ENCODE measurements around the gene RNU7-1. TPM values are rescaled to one million over a fixed set of nuclear protein-coding genes. Genes with fewer than 3 reads are reported as not detected.

The RNU7-1 gene
- total RNA-seq, 1 donor from 2014 or later: not detected

GRCh38 chr12:6964605-6965025 lies 21.0 kb downstream of the RNU7-1 start:
- DNase-seq (ENCODE audit: low spot score): no peak

- DNase-seq (ENCODE audit: low spot score): peak; percentile 93
Measured at GRCh38 chr12:6965026-6965661, 21.5 kb downstream of the RNU7-1 start.

DNA sequence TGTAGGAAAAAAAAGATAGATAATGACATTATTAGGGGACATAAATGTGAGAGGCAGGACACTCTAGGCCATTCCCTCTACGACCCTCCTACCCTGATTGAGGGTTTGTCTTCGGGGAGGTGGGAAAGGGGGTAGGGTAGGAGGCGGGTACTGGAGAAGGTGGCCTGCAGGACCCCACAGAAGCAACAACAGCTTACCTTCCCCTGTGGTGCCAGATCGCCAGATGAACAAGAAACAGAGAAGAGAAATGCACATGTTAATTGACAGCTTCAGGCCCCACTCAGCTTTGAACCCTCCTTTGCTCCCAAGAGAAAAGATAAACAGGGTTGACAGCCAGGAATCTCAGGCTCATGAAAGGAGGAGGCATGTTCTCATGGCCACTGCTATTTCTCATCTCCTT lies 22.1 kb downstream of the RNU7-1 start:
- no peak for DNase-seq (ENCODE audit: low spot score)

DNA sequence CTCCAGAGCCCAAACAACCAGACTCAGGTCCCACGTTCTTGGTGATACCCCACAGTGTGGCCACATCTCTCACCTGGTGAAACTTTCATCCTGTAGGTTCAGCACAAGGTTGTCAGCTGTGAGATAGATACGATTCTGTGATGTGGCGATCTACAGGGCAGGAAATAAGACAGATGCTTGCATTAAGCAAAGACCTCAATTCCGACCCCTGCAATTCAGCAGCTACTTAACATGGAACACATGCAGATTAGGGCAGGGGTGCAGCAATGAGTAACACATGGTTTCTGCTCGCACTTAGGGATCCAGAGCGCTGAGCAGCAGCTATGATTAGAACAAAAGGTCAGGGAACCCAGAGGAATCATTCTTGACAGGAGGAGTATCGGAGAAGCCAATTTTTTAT lies 22.7 kb downstream of the RNU7-1 start:
- no peak for DNase-seq (ENCODE audit: low spot score)

- no peak for DNase-seq (ENCODE audit: low spot score)
Measured at GRCh38 chr12:6967651-6968100, 24.1 kb downstream of the RNU7-1 start.

DNA sequence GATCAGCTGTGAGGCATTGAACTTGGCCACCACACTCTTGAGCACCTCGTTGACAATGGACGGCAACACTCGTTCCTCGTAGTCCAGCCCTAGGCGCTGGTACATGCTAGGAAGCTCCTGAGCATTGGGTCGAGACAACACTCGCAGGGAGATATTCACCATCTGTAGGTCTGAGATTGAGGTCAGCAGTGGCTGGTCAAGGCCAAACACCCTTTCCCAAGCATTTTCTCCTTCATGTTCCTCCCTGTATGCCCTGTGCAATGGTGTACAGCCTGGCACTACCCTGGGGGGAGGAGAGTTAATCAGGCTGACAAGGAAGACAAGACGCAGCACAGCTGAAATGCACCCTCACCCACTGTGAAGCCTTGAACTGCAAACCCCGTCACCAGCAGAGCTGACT lies 24.8 kb downstream of the RNU7-1 start:
- DNase-seq (ENCODE audit: low spot score): no peak

DNA sequence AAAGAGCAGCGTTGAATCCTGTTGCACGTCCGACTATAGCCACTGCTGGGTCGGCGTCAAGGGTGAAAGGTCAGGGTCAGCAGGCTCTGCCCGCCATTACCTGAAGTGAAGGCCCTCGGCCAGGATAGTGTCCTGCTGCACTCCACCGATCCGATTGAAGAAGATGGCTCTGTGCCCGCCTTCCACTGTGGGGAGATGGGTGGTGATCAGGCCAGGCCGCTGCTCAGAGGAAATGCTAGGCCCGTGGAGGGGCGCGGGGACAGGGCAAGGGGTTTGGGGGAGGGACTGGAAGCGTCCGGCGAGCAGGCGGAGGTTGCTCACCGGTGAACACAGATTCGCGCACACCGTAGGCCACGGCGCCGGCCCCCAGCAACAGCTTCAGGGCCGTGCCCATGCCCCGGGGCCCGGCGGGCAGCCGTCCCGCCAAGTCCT lies 26.5 kb downstream of the RNU7-1 start:
- DNase-seq (ENCODE audit: low spot score): no peak

DNA sequence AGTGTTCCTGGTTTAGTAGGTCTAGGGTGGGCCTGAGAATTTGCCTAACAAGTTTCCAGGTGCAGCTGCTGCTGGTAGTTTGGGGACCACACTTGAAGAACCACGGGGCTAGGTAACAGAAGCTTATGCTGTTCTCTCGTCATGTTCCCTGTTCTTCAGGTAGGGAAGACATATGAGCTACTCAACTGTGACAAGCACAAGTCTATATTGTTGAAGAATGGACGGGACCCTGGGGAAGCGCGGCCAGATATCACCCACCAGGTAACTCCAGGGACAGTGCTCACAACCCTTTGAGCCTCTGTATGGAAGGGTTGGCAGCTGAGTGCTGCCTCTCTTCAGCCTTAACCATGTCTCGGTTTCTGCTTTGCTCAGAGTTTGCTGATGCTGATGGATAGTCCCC lies 30.6 kb downstream of the RNU7-1 start:
- no peak for DNase-seq (ENCODE audit: low spot score)

DNA sequence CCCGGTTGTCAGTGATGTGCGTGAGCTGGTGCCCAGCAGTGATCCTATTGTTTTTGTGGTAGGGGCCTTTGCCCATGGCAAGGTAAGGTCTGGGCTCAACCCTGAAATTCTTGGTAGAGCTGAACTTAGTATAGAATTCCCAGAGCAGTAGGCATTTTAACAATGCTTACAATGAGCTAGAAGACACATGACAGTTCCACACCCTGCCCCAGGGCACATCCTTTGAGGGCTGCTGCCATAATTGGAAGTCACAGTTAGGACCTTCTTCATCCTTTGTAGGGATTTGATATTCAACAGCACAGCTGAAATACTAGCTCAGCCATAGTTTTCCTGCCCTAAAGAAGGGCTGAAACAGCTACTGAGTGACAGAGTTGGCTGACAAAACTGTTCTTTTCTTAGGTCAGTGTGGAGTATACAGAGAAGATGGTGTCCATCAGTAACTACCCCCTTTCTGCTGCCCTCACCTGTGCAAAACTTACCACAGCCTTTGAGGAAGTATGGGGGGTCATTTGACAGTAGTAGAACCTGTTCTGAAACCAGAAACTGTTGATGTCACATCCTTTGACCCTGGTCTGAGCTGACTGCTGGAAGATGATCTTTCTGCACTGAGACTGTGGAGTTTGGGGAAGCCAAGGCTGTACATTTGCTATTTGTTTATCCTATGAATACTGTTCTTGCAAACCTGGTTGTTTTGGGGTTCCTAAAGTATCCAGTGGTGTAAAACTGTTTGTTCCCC lies 31.8 kb downstream of the RNU7-1 start:
- DNase-seq (ENCODE audit: low spot score): no peak

GRCh38 chr12:6977653-6978052 lies 34.0 kb downstream of the RNU7-1 start:
- DNase-seq (ENCODE audit: low spot score): no peak

DNA sequence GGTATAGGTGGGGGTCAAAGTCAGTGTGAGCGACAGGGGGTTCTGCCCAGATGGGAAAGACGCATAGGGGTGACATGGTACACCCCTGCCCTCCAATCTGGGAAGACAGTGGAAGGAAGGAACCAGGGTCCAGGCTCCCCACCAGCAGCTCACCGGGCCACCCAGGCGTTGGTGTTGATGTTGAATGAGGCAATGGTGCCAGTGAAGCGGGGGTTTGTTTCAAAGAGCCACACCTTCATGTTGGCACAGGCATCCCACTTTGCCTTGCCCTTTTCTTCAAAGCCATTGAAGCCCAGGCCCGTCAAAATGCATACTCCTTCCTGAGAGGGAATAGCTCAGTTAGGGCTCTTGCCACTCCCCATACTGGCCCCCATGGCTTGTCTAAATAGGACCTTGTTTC lies 34.6 kb downstream of the RNU7-1 start:
- no peak for DNase-seq (ENCODE audit: low spot score)

DNA sequence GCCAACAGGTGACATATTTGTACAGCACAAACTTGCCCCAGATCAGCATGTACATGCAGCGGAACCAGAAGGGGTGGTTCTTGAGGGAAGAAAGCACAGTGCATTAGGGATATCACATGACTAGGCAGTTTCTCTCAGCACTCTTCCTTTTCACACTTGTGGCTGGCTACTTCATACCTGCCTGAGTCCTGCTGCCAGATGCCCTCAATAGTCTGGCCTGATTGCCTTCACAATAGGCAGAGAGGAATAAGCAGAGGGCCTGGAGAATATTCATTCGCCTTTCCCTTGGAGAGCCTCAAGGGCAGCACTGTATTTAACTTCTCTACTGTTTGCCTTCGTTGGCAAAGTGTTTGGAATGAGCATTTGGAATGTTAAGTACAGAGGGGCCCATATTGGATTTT lies 35.0 kb downstream of the RNU7-1 start:
- no peak for DNase-seq (ENCODE audit: low spot score)

DNA sequence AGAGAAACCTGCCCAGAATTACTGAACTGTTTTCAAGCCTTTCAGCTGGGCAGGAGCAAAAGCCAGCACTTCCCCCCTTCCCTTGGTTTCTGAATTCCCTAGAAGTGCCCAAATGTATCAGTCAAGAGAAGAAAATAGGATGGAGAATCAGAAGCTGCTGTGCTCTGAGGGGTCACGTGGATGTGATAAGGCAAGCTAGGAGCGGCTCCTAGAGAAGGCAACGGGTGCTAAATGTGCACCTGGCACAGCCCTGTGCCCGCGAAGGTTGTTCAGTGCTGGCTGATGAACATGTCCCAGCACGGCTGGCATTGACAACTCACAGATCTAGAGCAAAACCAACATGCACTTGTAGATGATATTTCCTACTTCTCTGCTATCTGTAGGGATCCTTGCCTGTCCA lies 35.4 kb downstream of the RNU7-1 start:
- DNase-seq (ENCODE audit: low spot score): no peak

GRCh38 chr12:6979453-6979852 lies 35.8 kb downstream of the RNU7-1 start:
- DNase-seq (ENCODE audit: low spot score): no peak

DNA sequence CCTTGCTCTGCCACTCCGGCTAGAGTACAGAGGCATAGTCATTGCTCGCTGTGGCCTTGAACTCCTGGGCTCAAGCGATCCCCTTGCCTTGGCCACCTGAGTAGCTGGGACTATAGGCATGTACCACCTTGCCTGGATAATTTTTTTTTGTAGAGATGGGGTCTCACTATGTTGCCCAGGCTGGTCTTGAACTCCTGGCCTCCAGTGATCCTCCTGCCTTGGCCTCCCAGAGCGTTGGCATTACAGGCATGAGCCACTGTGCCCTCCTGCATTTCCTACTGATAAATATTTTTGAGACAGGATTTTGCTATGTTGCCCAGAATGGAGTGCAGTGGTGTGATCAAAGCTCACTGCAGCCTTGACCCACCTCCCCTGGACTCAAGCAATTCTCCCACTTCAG lies 36.5 kb downstream of the RNU7-1 start:
- DNase-seq (ENCODE audit: low spot score): no peak

DNA sequence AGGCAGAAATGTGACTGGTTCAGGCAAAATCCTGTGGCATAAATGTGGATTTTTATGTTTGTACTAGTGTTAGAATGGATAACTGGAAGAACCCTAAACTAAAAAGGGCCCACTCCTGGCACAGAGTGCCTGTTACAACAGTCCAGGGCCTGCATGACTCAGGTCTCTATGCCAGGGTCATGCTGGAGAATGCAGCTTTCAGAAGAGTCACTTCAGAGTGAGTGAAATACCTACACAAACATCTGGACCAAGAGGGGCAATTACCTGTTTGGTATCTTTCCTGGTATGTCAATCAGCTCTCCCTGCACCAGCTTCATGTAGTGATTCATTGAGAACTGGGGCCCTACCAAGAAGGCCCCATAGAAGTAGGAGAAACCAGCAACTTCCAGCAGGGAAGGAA lies 37.1 kb downstream of the RNU7-1 start:
- no peak for DNase-seq (ENCODE audit: low spot score)

GRCh38 chr12:6981152-6982052 lies 37.8 kb downstream of the RNU7-1 start:
- DNase-seq (ENCODE audit: low spot score): no peak

- no peak for DNase-seq (ENCODE audit: low spot score)
Measured at GRCh38 chr12:6982532-6982931, 38.9 kb downstream of the RNU7-1 start.

DNA sequence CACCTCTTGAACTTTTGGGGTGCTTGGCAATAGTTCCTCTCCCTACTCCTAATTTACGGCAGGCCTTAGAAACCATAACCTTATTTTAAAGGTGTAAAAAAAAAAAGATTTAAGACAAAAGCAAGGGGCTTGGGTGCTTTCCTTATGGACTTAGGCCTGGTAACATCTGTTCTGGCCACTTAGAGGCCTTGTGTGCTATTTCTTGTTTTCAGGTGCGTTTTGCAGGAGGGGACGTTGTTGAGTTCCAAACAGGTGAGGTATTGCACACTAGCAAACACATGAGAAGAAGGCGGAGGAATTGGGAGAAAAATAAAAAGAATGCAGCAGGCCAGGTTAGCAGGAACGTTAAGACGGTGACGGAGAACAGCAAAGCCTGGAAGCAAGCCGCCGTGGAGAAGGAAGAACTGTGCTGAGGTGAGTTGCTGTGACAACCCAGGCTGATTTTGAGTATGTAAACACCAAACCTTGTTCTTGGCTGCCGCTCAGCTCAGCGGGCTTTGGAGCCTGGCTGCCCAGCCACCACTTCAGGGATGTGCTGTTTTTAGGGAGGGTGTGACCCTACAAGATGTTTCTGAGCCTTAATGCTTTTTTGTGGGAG lies 44.4 kb downstream of the RNU7-1 start:
- DNase-seq (ENCODE audit: low spot score): peak; percentile 73
